ENCODE measurements around the gene TOM1L2.
"Not testable (repeated sequence)": the region's sequence is repeated elsewhere in the genome, so short reads cannot be mapped to it uniquely, and the experiment has no call there.

The TOM1L2 gene

DNA sequence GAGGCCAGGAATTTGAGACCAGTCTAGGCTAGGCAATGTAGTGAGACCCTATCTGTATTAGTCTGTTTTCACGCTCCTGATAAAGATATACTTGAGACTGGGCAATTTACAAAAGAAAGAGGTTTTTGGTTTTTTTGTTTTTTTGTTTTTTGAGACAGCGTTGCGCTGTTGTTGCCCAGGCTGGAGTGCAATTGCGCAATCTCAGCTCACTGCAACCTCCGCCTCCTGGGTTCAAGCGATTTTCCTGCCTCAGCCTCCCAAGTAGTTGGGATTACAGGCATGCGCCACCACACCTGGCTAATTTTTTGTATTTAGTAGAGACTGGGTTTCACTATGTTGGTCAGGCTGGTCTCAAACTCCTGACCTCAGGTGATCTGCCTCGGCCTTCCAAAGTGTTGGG, 23.7 kb upstream of the TOM1L2 start:
- DNase-seq (ENCODE audit: low spot score); FAIRE-seq: not testable (repeated sequence)

- DNase-seq (ENCODE audit: low spot score), result no peak
- FAIRE-seq, result no peak
These were observed 22.3 kb upstream of the TOM1L2 start for GRCh38 chr17:17994271-17995069.

- no peak for DNase-seq (ENCODE audit: low spot score)
- FAIRE-seq, result no peak
These were observed 21.7 kb upstream of the TOM1L2 start for GRCh38 chr17:17993852-17994251.

- DNase-seq (ENCODE audit: low spot score) (no peak), FAIRE-seq (no peak)
These were observed 21.2 kb upstream of the TOM1L2 start for GRCh38 chr17:17993366-17993765.

- DNase-seq (ENCODE audit: low spot score) (no peak), FAIRE-seq (no peak)
These were observed 18.1 kb upstream of the TOM1L2 start for GRCh38 chr17:17990282-17990681.

DNA sequence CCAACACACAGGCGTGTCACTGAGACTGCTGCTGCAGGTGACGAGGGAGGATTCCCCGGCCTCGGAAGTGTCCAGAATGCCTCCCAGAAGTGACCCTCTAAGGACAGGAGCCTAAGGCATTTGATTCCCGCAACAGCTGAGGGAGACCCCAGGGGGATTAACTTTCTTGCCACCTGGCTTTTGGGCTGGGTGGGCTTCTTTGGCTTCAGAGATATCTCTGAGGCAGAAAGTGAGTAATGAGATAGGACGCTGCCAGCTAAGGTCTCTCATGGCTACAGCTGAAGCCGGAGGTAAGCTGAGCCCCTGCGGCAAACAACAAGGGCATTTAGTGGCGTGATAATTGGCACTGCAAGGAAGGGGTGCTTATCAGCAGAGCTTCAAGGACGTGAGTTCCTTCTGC, 17.4 kb upstream of the TOM1L2 start:
- DNase-seq (ENCODE audit: low spot score), result no peak
- no peak for FAIRE-seq

DNA sequence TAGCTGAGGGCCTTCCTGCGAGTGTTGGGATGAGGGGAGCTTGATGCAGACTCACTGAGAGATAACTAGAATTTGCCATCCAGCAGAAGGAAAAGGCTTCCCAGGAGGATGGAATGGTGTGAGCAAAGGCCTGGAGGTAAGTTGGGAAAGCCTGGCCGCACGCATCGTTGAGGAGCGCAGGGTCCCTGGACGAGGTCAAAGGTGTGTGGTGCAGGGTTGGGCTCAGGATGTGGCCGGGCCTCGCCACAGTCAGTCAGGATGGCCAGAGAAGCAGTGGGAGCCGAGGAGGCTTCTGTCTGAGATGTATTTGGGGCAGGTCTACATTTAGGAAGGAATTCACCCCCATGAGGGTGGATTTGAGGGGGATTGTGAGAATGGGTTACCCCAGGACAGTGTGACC, 16.9 kb upstream of the TOM1L2 start:
- DNase-seq (ENCODE audit: low spot score), result no peak
- no peak for FAIRE-seq

GRCh38 chr17:17988427-17988945, 16.3 kb upstream of the TOM1L2 start:
- FAIRE-seq (no peak), DNase-seq (ENCODE audit: low spot score) (no peak)

- no peak for DNase-seq (ENCODE audit: low spot score)
- no peak for FAIRE-seq
These were observed 15.7 kb upstream of the TOM1L2 start for GRCh38 chr17:17987901-17988300.

GRCh38 chr17:17987187-17987896, 15.1 kb upstream of the TOM1L2 start:
- FAIRE-seq, result no peak

GRCh38 chr17:17985555-17985954, 13.4 kb upstream of the TOM1L2 start:
- no peak for FAIRE-seq
- DNase-seq (ENCODE audit: low spot score), result no peak

More at GRCh38 chr17:17987187-17987896, 15.1 kb upstream of the TOM1L2 start:
- DNase-seq (ENCODE audit: low spot score), result no peak

DNA sequence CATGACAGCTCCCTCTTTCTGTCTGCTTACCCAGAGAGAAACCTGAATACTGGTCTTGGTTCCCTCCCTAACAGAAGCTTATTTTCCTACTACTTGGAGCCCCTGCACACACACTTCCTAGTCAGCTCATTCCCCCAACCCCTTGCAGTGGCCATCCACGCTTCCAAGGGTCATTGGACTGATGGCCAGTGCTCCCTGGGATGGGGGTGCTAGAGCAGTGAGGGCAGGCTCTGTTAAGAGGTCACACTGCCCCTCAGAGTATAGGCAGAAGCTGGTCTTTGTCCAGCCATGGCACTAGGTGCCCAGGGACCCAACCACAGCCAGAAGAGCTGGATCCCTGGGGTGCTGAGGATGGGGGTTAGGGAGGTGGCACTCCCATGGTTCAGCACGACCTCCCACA, 13.0 kb upstream of the TOM1L2 start:
- DNase-seq (ENCODE audit: low spot score) (no peak), FAIRE-seq (no peak)

- FAIRE-seq (no peak), DNase-seq (ENCODE audit: low spot score) (no peak)
These were observed 11.6 kb upstream of the TOM1L2 start for GRCh38 chr17:17983776-17984175.

GRCh38 chr17:17983376-17983775, 11.2 kb upstream of the TOM1L2 start:
- FAIRE-seq (no peak), DNase-seq (ENCODE audit: low spot score) (no peak)

DNA sequence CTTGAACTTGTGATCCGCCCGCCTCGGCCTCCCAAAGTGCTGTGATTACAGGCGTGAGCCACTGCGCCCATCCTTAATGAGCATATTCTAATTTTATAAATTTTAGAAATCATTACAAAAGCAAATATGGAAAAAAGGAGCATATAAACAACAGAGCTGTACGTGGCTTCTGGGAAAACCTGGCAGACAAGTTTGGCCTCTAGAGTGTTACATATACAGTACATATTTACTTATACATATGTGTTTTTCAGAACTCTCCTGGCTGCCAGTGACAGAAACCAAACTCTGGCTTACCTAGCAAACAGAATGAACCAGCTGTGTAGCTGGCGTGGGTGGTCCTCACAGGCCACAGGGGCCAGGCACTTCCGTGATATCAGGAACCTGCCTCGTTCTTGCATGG, 10.6 kb upstream of the TOM1L2 start:
- FAIRE-seq (no peak), DNase-seq (ENCODE audit: low spot score) (no peak)

- FAIRE-seq (no peak), DNase-seq (ENCODE audit: low spot score) (no peak)
These were observed 9.1 kb upstream of the TOM1L2 start for GRCh38 chr17:17981330-17981729.

DNA sequence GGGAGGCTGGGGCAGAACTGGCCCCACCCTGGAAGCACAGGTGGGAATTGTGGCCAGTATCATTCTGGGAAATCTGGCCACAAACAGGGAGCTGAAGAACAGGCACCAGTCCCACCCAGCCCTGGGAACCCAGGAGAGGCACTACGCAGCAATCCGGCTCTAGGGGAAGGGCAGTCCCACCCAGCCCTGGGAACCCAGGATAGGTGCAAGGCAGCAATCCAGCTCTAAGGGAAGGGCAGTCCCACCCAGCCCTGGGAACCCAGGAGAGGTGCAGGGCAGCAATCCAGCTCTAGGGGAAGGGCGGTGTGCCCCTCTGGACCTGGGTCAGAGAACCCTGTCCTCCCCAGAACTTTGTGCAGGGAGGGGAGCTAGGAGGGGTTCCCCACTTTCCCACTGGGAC, 7.6 kb upstream of the TOM1L2 start:
- FAIRE-seq, result no peak
- no peak for DNase-seq (ENCODE audit: low spot score)

DNA sequence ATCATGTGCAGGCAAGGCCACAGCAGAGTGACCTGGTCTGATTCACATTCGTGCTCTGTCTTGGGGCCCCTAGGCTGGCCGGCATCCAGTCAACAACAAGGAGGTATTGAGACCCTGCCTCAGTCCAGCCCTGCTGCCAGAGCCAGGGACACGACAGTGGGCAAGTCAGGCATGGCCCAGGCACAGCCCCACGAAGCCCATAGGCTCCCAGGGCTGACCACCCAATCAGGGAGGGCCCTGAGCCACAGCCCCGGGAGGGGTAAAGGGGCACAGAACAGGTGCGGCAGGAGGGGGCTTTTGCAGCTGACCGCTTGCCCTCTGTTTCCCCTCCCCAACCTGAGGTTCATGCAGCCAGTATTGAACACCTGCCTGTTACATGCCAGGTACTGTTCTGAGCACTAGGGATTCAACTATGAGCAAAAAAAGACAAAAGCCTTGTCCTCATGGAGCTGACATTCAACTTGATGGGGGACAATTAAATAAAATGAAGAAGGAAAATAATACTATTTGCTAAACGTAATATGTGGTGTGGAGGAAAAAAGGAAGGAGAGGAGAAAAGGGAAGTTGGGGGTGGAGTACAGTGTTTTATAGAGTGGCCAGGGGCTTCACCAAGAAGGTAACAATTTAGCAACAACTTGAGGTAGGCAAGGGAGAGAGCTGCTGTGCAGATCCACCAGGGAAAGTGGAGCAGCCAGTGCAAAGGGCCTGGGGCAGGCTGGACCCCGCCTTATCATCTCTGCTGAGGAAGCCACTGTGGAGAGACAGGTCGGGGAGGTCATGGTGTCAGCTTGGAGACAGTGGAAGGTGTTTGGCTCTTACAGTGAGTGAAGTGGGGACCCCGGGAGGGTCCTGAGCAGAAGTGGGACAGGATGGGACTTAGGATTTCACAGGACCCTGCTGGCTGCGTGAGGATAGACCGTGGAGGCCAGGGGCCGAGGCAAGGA, 6.6 kb upstream of the TOM1L2 start:
- no peak for DNase-seq (ENCODE audit: low spot score)

GRCh38 chr17:17976931-17977570, 4.9 kb upstream of the TOM1L2 start:
- FAIRE-seq (no peak), DNase-seq (ENCODE audit: low spot score) (no peak)

More for the DNA sequence above, 6.6 kb upstream of the TOM1L2 start:
- FAIRE-seq, result no peak

GRCh38 chr17:17975436-17975835, 3.2 kb upstream of the TOM1L2 start:
- FAIRE-seq (no peak), DNase-seq (ENCODE audit: low spot score) (no peak)

DNA sequence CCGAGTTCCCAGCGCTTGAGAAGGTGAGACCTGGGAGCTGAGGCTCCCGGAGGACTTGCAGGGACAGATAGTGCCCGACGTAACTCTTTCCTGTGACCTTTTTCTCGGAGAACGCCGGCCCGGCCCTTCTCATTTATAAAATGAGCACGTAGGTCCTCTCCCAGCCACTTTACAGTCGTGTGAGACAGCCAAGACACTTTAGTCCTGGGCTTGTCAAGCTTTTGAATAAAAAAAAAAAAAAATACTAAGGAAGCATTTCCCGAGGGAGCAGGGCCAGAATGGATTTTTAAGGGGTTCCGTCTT, 703 bp upstream of the TOM1L2 start:
- DNase-seq (ENCODE audit: low spot score) (no peak), FAIRE-seq (no peak)

Measured in RCC 7860 (cell line).